22Rv1 (cell line): ENCODE measurements around the gene HIPK2.

Experiments
- ZFX ChIP-seq: fragments of 450-650 bp; IDR thresholded peaks from 2 replicates; pipeline ENCODE4 v1.6.1; 2017; ENCODE audit warnings: antibody characterized with exemption, borderline replicate concordance
- TF ChIP-seq, protein P1 (sequence below): fragments of 450-650 bp; IDR thresholded peaks from 2 replicates; pipeline ENCODE4 v1.5.1; 2017; ENCODE audit warnings: mild to moderate bottlenecking

DNA sequence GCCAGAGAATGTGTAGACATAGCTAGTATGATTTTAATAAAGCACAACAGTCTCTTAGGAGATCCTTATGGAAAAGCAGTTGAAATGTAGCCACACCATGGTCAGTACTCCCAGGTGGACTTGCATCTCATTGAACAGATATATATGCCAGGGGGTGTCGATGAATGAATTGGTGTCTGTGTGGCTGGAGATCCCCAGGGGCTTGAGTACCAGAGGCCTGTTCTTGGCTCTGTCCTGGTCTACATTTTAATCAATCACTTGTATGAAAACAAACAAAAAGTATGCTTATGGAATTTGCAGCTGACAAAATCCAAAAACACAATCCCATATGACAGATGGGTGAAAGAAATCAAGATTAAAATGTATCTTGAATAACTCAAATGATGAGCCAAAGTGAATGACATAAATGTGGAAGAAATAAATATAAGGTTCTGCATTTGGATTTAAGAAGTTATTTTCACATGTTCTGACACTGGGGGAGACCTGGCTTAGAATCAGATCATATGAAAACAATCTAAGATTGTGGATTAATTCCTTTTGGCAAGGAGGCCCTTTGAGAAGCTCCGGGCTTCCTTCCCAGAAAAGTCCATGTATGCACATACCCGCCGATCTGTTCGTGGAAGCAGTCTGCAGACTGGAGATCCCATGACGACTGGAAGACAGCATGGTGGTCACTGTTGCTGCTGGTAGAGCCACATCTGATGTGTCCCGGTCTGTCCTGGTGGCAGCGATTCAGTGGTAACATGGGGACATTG lies 238.7 kb downstream of the HIPK2 start:
- TF ChIP-seq ZFX: no peak
- TF ChIP-seq, protein P1, sequence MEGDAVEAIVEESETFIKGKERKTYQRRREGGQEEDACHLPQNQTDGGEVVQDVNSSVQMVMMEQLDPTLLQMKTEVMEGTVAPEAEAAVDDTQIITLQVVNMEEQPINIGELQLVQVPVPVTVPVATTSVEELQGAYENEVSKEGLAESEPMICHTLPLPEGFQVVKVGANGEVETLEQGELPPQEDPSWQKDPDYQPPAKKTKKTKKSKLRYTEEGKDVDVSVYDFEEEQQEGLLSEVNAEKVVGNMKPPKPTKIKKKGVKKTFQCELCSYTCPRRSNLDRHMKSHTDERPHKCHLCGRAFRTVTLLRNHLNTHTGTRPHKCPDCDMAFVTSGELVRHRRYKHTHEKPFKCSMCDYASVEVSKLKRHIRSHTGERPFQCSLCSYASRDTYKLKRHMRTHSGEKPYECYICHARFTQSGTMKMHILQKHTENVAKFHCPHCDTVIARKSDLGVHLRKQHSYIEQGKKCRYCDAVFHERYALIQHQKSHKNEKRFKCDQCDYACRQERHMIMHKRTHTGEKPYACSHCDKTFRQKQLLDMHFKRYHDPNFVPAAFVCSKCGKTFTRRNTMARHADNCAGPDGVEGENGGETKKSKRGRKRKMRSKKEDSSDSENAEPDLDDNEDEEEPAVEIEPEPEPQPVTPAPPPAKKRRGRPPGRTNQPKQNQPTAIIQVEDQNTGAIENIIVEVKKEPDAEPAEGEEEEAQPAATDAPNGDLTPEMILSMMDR: no peak
